ENCODE measurements around the gene SCD5.

SCD5 gene

GRCh38 chr4:82645936-82646565, 152.5 kb downstream of the SCD5 start:
- no peak for TF ChIP-seq CTCF (IDR thresholded peaks at IDR 0.05; ENCODE audit: control extremely low read depth, extremely low read depth, low read depth, missing control alignments)
- DNase-seq (ENCODE audit: extremely low spot score): no peak
- POLR2A ChIA-PET: no interaction called here
- CTCF ChIA-PET: no interaction called here

- CTCF ChIA-PET: interaction anchor here (2.0 kb wide), 1 partner anchor 16 kb away, joined by 4 read pairs; no protein-coding TSS in a partner anchor
- no peak for TF ChIP-seq CTCF (IDR thresholded peaks at IDR 0.05; ENCODE audit: control extremely low read depth, extremely low read depth, low read depth, missing control alignments)
- POLR2A ChIA-PET: no interaction called here
- DNase-seq (ENCODE audit: extremely low spot score): no peak
These were observed 153.9 kb downstream of the SCD5 start for GRCh38 chr4:82644734-82645126.

- no peak for TF ChIP-seq CTCF (IDR thresholded peaks at IDR 0.05; ENCODE audit: control extremely low read depth, extremely low read depth, low read depth, missing control alignments)
- ChIA-PET POLR2A (no interaction called here), CTCF (interaction anchor here (2.0 kb wide), 1 partner anchor 17 kb away, joined by 4 read pairs; no protein-coding TSS in a partner anchor)
- DNase-seq (ENCODE audit: extremely low spot score): no peak
These were observed 154.4 kb downstream of the SCD5 start for GRCh38 chr4:82643994-82644733.

- no peak for TF ChIP-seq CTCF (IDR thresholded peaks at IDR 0.05; ENCODE audit: control extremely low read depth, extremely low read depth, low read depth, missing control alignments)
- ChIA-PET CTCF (no interaction called here), POLR2A (no interaction called here)
- DNase-seq (ENCODE audit: extremely low spot score): no peak
These were observed 156.3 kb downstream of the SCD5 start for GRCh38 chr4:82642331-82642730.

- TF ChIP-seq CTCF (IDR thresholded peaks at IDR 0.05; ENCODE audit: control extremely low read depth, extremely low read depth, low read depth, missing control alignments): no peak
- ChIA-PET POLR2A (no interaction called here), CTCF (no interaction called here)
- no peak for DNase-seq (ENCODE audit: extremely low spot score)
These were observed 158.1 kb downstream of the SCD5 start for GRCh38 chr4:82640540-82640939.

- ChIA-PET POLR2A (no interaction called here), CTCF (no interaction called here)
- DNase-seq (ENCODE audit: extremely low spot score): no peak
- TF ChIP-seq CTCF (IDR thresholded peaks at IDR 0.05; ENCODE audit: control extremely low read depth, extremely low read depth, low read depth, missing control alignments): no peak
These were observed 158.6 kb downstream of the SCD5 start for GRCh38 chr4:82639971-82640370.

All from GM10248 (cell line).